Activated T-cell treated with anti-CD3 and anti-CD28 coated beads, Interleukin-2, amount 50 U/mL, for 72 hours (primary cell): ENCODE data around the gene TBC1D5. TPM values are rescaled to one million over a fixed set of nuclear protein-coding genes. Genes with fewer than 3 reads are reported as not detected.
"Not testable (repeated sequence)": the region's sequence is repeated elsewhere in the genome, so short reads cannot be mapped to it uniquely, and the experiment has no call there.

Experiments used
- ATAC-seq, 2 donors: fragments of 150-1000 bp; cut with Tn5 transposase; replicated peaks in 1 of 2; 2 replicates each; pipeline ENCODE4 v1.10.0; 2021; ENCODE audit warnings: moderate library complexity in 2 of 2, mild to moderate bottlenecking in 1 of 2
- DNase-seq, 2 donors: peaks; one replicate each; pipeline ENCODE4 v3.0.0; 2021 to 2022; ENCODE audit warnings: mixed read lengths in 1 of 2
- H3K27ac Mint-ChIP-seq: one replicate; pipeline ENCODE4 v1.8.0; 2022; ENCODE audit warnings: mild to moderate bottlenecking, moderate library complexity, mixed read lengths
- H3K27me3 Mint-ChIP-seq: one replicate; pipeline ENCODE4 v1.8.0; 2022; ENCODE audit warnings: low read depth, mixed read lengths
- H3K36me3 Mint-ChIP-seq, 2 donors: one replicate each; pipeline ENCODE4 v1.8.0; 2022; ENCODE audit warnings: mixed read lengths in 2 of 2, mild to moderate bottlenecking in 1 of 2; ENCODE audit not compliant: insufficient read depth in 2 of 2
- H3K4me1 Mint-ChIP-seq: one replicate; pipeline ENCODE4 v1.8.0; 2022; ENCODE audit warnings: low read depth, mixed read lengths
- H3K4me3 Mint-ChIP-seq, 2 donors: one replicate each; pipeline ENCODE4 v1.8.0; 2022; ENCODE audit warnings: mild to moderate bottlenecking in 2 of 2, mixed read lengths in 2 of 2, moderate library complexity in 2 of 2
- H3K9me3 Mint-ChIP-seq, 2 donors: one replicate each; pipeline ENCODE4 v1.8.0; 2022; ENCODE audit warnings: mixed read lengths in 2 of 2
- total RNA-seq, 2 donors: library from RNA; stranded (reverse); gene quantifications; one replicate each; pipeline ENCODE4 v1.2.3, GENCODE V29; 2022

Gene TBC1D5
- total RNA-seq, result 10 to 100 TPM; 51.2 to 52.4 TPM

- H3K4me3 Mint-ChIP-seq, result peak within 1 kb of the TSS; percentile 93 to 96
- peak; percentile 91 to 94 for ATAC-seq
- DNase-seq, result peak; percentile 93 to 95
- peaks cover 47% of the 10 kb centered on the region for H3K4me1 Mint-ChIP-seq
- no peaks in the 10 kb centered on the region for H3K36me3 Mint-ChIP-seq
- H3K9me3 Mint-ChIP-seq, result no peaks in the 10 kb centered on the region
- H3K27ac Mint-ChIP-seq, result peak within 1 kb of the TSS; percentile 97
- H3K27me3 Mint-ChIP-seq, result no peaks in the 10 kb centered on the region
Observed at GRCh38 chr3:17742102-17742879, at the start of gene TBC1D5. TBC1D5 (minus strand) TSS chr3:17742631; CDS start chr3:17508570, 234,061 bp downstream.

- Mint-ChIP-seq H3K4me1 (peaks cover 8% of the 10 kb centered on the region), H3K4me3 (no peak overlapping the region), H3K36me3 (peaks cover 4 to 5% of the 10 kb centered on the region in 2 donors), H3K27ac (no peak overlapping the region), H3K9me3 (peaks cover 3 to 5% of the 10 kb centered on the region in 2 donors), H3K27me3 (no peaks in the 10 kb centered on the region)
- DNase-seq (no peak), ATAC-seq (no peak)
Observed at GRCh38 chr3:17783426-17783825, 41.0 kb upstream of the TBC1D5 start.

- Mint-ChIP-seq H3K4me1 (peaks cover 8% of the 10 kb centered on the region), H3K9me3 (peaks cover 3% of the 10 kb centered on the region in 2 donors), H3K36me3 (peaks cover 4 to 5% of the 10 kb centered on the region in 2 donors), H3K4me3 (no peak overlapping the region), H3K27me3 (no peaks in the 10 kb centered on the region), H3K27ac (no peak overlapping the region)
- ATAC-seq (no peak), DNase-seq (no peak)
Observed at GRCh38 chr3:17782751-17783150, 40.3 kb upstream of the TBC1D5 start.

GRCh38 chr3:17780369-17780768 lies 37.9 kb upstream of the TBC1D5 start:
- H3K4me3 Mint-ChIP-seq, H3K36me3 Mint-ChIP-seq: not testable (repeated sequence)
- peaks cover 14% of the 10 kb centered on the region for H3K4me1 Mint-ChIP-seq

GRCh38 chr3:17779304-17780250 lies 37.1 kb upstream of the TBC1D5 start:
- peak in 1 of 2 donors; percentile 41 for ATAC-seq
- H3K36me3 Mint-ChIP-seq, H3K9me3 Mint-ChIP-seq, H3K27ac Mint-ChIP-seq, DNase-seq: not testable (repeated sequence)
- Mint-ChIP-seq H3K4me3 (peak overlapping the region; percentile 0 to 1), H3K4me1 (peaks cover 22% of the 10 kb centered on the region), H3K27me3 (peaks cover 17% of the 10 kb centered on the region)

More at GRCh38 chr3:17780369-17780768, 37.9 kb upstream of the TBC1D5 start:
- DNase-seq, ATAC-seq, H3K27ac Mint-ChIP-seq, H3K9me3 Mint-ChIP-seq: not testable (repeated sequence)
- H3K27me3 Mint-ChIP-seq, result peaks cover 17% of the 10 kb centered on the region

GRCh38 chr3:17777326-17777725 lies 34.9 kb upstream of the TBC1D5 start:
- H3K4me3 Mint-ChIP-seq, ATAC-seq, DNase-seq, H3K9me3 Mint-ChIP-seq, H3K27ac Mint-ChIP-seq, H3K36me3 Mint-ChIP-seq: not testable (repeated sequence)
- peaks cover 24% of the 10 kb centered on the region for H3K27me3 Mint-ChIP-seq
- peaks cover 25% of the 10 kb centered on the region for H3K4me1 Mint-ChIP-seq

- ATAC-seq, result peak; percentile 24 to 30
- Mint-ChIP-seq H3K27me3 (peaks cover 37% of the 10 kb centered on the region), H3K27ac (no peak overlapping the region), H3K9me3 (no peaks in the 10 kb centered on the region), H3K4me3 (peak overlapping the region; percentile 58 to 61), H3K4me1 (peaks cover 24% of the 10 kb centered on the region), H3K36me3 (peaks cover 0 to 4% of the 10 kb centered on the region in 2 donors)
- peak; percentile 9 to 12 for DNase-seq
Observed at GRCh38 chr3:17775073-17775472, 32.6 kb upstream of the TBC1D5 start.

GRCh38 chr3:17774180-17774910 lies 31.9 kb upstream of the TBC1D5 start:
- DNase-seq (peak; percentile 67 to 80), ATAC-seq (peak; percentile 84 to 87)
- Mint-ChIP-seq H3K4me3 (peak overlapping the region; percentile 58 to 61), H3K27ac (peak overlapping the region; percentile 75), H3K4me1 (peaks cover 17% of the 10 kb centered on the region), H3K27me3 (peaks cover 42% of the 10 kb centered on the region)
- H3K9me3 Mint-ChIP-seq, H3K36me3 Mint-ChIP-seq: not testable (repeated sequence)

- Mint-ChIP-seq H3K4me3 (no peak overlapping the region), H3K9me3 (no peaks in the 10 kb centered on the region), H3K36me3 (peaks cover 0 to 2% of the 10 kb centered on the region in 2 donors), H3K27ac (no peak overlapping the region), H3K4me1 (peaks cover 17% of the 10 kb centered on the region), H3K27me3 (peaks cover 42% of the 10 kb centered on the region)
- DNase-seq (no peak), ATAC-seq (no peak)
Observed at GRCh38 chr3:17772556-17772955, 30.1 kb upstream of the TBC1D5 start.

GRCh38 chr3:17771177-17772017 lies 29.0 kb upstream of the TBC1D5 start:
- Mint-ChIP-seq H3K27ac (no peak overlapping the region), H3K4me3 (no peak overlapping the region), H3K36me3 (peaks cover 0 to 2% of the 10 kb centered on the region in 2 donors), H3K27me3 (peaks cover 35% of the 10 kb centered on the region), H3K4me1 (peaks cover 17% of the 10 kb centered on the region), H3K9me3 (no peaks in the 10 kb centered on the region)
- ATAC-seq (no peak), DNase-seq (no peak)

GRCh38 chr3:17770682-17771081 lies 28.3 kb upstream of the TBC1D5 start:
- Mint-ChIP-seq H3K27me3 (peaks cover 28% of the 10 kb centered on the region), H3K27ac (no peak overlapping the region), H3K4me1 (peaks cover 14% of the 10 kb centered on the region), H3K4me3 (no peak overlapping the region), H3K36me3 (peaks cover 0 to 2% of the 10 kb centered on the region in 2 donors), H3K9me3 (no peaks in the 10 kb centered on the region)
- ATAC-seq, result no peak
- DNase-seq, result no peak
